ENCODE measurements around the gene RAPH1.
"Not testable (repeated sequence)": the region's sequence is repeated elsewhere in the genome, so short reads cannot be mapped to it uniquely, and the experiment has no call there.

Gene RAPH1

GRCh38 chr2:203549406-203549805 is 14.3 kb upstream of the RAPH1 start:
- H3K4me1 ChIP-seq, result no peaks in the 10 kb centered on the region
- H3K4me2 ChIP-seq (ENCODE audit: low read length), result no peak overlapping the region
- H3K27ac ChIP-seq, result no peak overlapping the region
- TF ChIP-seq CTCF (IDR thresholded peaks at IDR 0.05), result no peak
- no peaks in the 10 kb centered on the region for H3K79me2 ChIP-seq
- no peaks in the 10 kb centered on the region for H3K36me3 ChIP-seq (ENCODE audit: control insufficient read depth, insufficient read depth, low read length)
- H3K27me3 ChIP-seq (ENCODE audit: control insufficient read depth, insufficient read depth, low read length), result no peaks in the 10 kb centered on the region
- H2AFZ ChIP-seq, result no peak overlapping the region
- H3K4me3 ChIP-seq (ENCODE audit: low read depth, low read length), result no peak overlapping the region
- no peak overlapping the region for H3K9ac ChIP-seq
- no peaks in the 10 kb centered on the region for H3K9me3 ChIP-seq (ENCODE audit: control insufficient read depth, low read length)

GRCh38 chr2:203548887-203549286 is 13.8 kb upstream of the RAPH1 start:
- Histone ChIP-seq H3K36me3 (ENCODE audit: control insufficient read depth, insufficient read depth, low read length) (no peaks in the 10 kb centered on the region), H3K4me1 (no peaks in the 10 kb centered on the region), H3K27ac (no peak overlapping the region), H3K4me2 (ENCODE audit: low read length) (no peak overlapping the region), H3K79me2 (no peaks in the 10 kb centered on the region), H3K4me3 (ENCODE audit: low read depth, low read length) (no peak overlapping the region), H2AFZ (no peak overlapping the region), H3K9me3 (ENCODE audit: control insufficient read depth, low read length) (no peaks in the 10 kb centered on the region), H3K9ac (no peak overlapping the region), H3K27me3 (ENCODE audit: control insufficient read depth, insufficient read depth, low read length) (no peaks in the 10 kb centered on the region)
- no peak for TF ChIP-seq CTCF (IDR thresholded peaks at IDR 0.05)

- no peak overlapping the region for H2AFZ ChIP-seq
- no peaks in the 10 kb centered on the region for H3K36me3 ChIP-seq (ENCODE audit: control insufficient read depth, insufficient read depth, low read length)
- H3K4me3 ChIP-seq (ENCODE audit: low read depth, low read length), result no peak overlapping the region
- no peaks in the 10 kb centered on the region for H3K27me3 ChIP-seq (ENCODE audit: control insufficient read depth, insufficient read depth, low read length)
- no peaks in the 10 kb centered on the region for H3K4me1 ChIP-seq
- H3K4me2 ChIP-seq (ENCODE audit: low read length), result no peak overlapping the region
- no peak overlapping the region for H3K27ac ChIP-seq
- no peaks in the 10 kb centered on the region for H3K9me3 ChIP-seq (ENCODE audit: control insufficient read depth, low read length)
- H3K79me2 ChIP-seq, result no peaks in the 10 kb centered on the region
- H3K9ac ChIP-seq, result no peak overlapping the region
- TF ChIP-seq CTCF (IDR thresholded peaks at IDR 0.05), result no peak
Measured at GRCh38 chr2:203547356-203547755, 12.3 kb upstream of the RAPH1 start.

GRCh38 chr2:203544402-203544801 is 9.3 kb upstream of the RAPH1 start:
- H3K4me2 ChIP-seq (ENCODE audit: low read length), result no peak overlapping the region
- no peak for TF ChIP-seq CTCF (IDR thresholded peaks at IDR 0.05)
- no peaks in the 10 kb centered on the region for H3K4me1 ChIP-seq
- H3K27ac ChIP-seq, result no peak overlapping the region
- H3K9ac ChIP-seq, result no peak overlapping the region
- no peaks in the 10 kb centered on the region for H3K79me2 ChIP-seq
- no peaks in the 10 kb centered on the region for H3K9me3 ChIP-seq (ENCODE audit: control insufficient read depth, low read length)
- H3K27me3 ChIP-seq (ENCODE audit: control insufficient read depth, insufficient read depth, low read length), result no peaks in the 10 kb centered on the region
- H2AFZ ChIP-seq, result no peak overlapping the region
- H3K36me3 ChIP-seq (ENCODE audit: control insufficient read depth, insufficient read depth, low read length), result no peaks in the 10 kb centered on the region
- H3K4me3 ChIP-seq (ENCODE audit: low read depth, low read length), result no peak overlapping the region

GRCh38 chr2:203543898-203544328 is 8.8 kb upstream of the RAPH1 start:
- H2AFZ ChIP-seq, result no peak overlapping the region
- no peak overlapping the region for H3K4me3 ChIP-seq (ENCODE audit: low read depth, low read length)
- no peak overlapping the region for H3K4me2 ChIP-seq (ENCODE audit: low read length)
- no peak overlapping the region for H3K9ac ChIP-seq
- H3K9me3 ChIP-seq (ENCODE audit: control insufficient read depth, low read length), result no peaks in the 10 kb centered on the region
- H3K27me3 ChIP-seq (ENCODE audit: control insufficient read depth, insufficient read depth, low read length), result no peaks in the 10 kb centered on the region
- no peaks in the 10 kb centered on the region for H3K36me3 ChIP-seq (ENCODE audit: control insufficient read depth, insufficient read depth, low read length)
- H3K79me2 ChIP-seq, result no peaks in the 10 kb centered on the region
- no peak for TF ChIP-seq CTCF (IDR thresholded peaks at IDR 0.05)
- H3K4me1 ChIP-seq, result no peaks in the 10 kb centered on the region
- no peak overlapping the region for H3K27ac ChIP-seq

- not testable (repeated sequence) for H3K36me3 ChIP-seq (ENCODE audit: control insufficient read depth, insufficient read depth, low read length); H3K27ac ChIP-seq; H3K4me1 ChIP-seq; H3K9ac ChIP-seq; H3K79me2 ChIP-seq; H2AFZ ChIP-seq; H3K27me3 ChIP-seq (ENCODE audit: control insufficient read depth, insufficient read depth, low read length); H3K4me2 ChIP-seq (ENCODE audit: low read length); H3K9me3 ChIP-seq (ENCODE audit: control insufficient read depth, low read length); H3K4me3 ChIP-seq (ENCODE audit: low read depth, low read length)
Measured at GRCh38 chr2:203540598-203540997, 5.5 kb upstream of the RAPH1 start.

- not testable (repeated sequence) for H3K4me3 ChIP-seq (ENCODE audit: low read depth, low read length); H3K4me1 ChIP-seq
Measured at GRCh38 chr2:203538237-203538636, 3.1 kb upstream of the RAPH1 start.

More at GRCh38 chr2:203538237-203538636, 3.1 kb upstream of the RAPH1 start:
- not testable (repeated sequence) for H3K36me3 ChIP-seq (ENCODE audit: control insufficient read depth, insufficient read depth, low read length); H3K4me2 ChIP-seq (ENCODE audit: low read length); H3K27me3 ChIP-seq (ENCODE audit: control insufficient read depth, insufficient read depth, low read length); H3K9ac ChIP-seq; H3K79me2 ChIP-seq; H2AFZ ChIP-seq; H3K9me3 ChIP-seq (ENCODE audit: control insufficient read depth, low read length); H3K27ac ChIP-seq

All from parathyroid adenoma (tissue), 2 donors.